ENCODE data around the gene CFAP299.
"Not testable (repeated sequence)": the region's sequence is repeated elsewhere in the genome, so short reads cannot be mapped to it uniquely, and the experiment has no call there.

CFAP299 gene

GRCh38 chr4:80611678-80611979 is 276.1 kb downstream of the CFAP299 start:
- Mint-ChIP-seq H3K4me1 (ENCODE audit: low read depth) (no peaks in the 10 kb centered on the region), H3K36me3 (ENCODE audit: low read depth) (no peaks in the 10 kb centered on the region), H3K4me3 (no peak overlapping the region), H3K27me3 (ENCODE audit: low read depth) (no peaks in the 10 kb centered on the region), H3K27ac (no peak overlapping the region), H3K9me3 (no peaks in the 10 kb centered on the region)
- no peak for DNase-seq (ENCODE audit: low spot score)

- Mint-ChIP-seq H3K4me1 (ENCODE audit: low read depth) (no peaks in the 10 kb centered on the region), H3K9me3 (no peaks in the 10 kb centered on the region), H3K27ac (no peak overlapping the region)
Measured at GRCh38 chr4:80613470-80613869, 277.9 kb downstream of the CFAP299 start.

GRCh38 chr4:80614319-80614718 is 278.8 kb downstream of the CFAP299 start:
- Mint-ChIP-seq H3K4me3 (no peak overlapping the region), H3K27ac (no peak overlapping the region), H3K4me1 (ENCODE audit: low read depth) (no peaks in the 10 kb centered on the region)

More at GRCh38 chr4:80613470-80613869, 277.9 kb downstream of the CFAP299 start:
- H3K36me3 Mint-ChIP-seq (ENCODE audit: low read depth) = no peaks in the 10 kb centered on the region
- no peaks in the 10 kb centered on the region for H3K27me3 Mint-ChIP-seq (ENCODE audit: low read depth)
- no peak overlapping the region for H3K4me3 Mint-ChIP-seq
- no peak for DNase-seq (ENCODE audit: low spot score)

GRCh38 chr4:80615099-80615498 is 279.6 kb downstream of the CFAP299 start:
- no peaks in the 10 kb centered on the region for H3K27me3 Mint-ChIP-seq (ENCODE audit: low read depth)
- no peak for DNase-seq (ENCODE audit: low spot score)
- no peak overlapping the region for H3K27ac Mint-ChIP-seq
- H3K4me1 Mint-ChIP-seq (ENCODE audit: low read depth) = no peaks in the 10 kb centered on the region
- H3K36me3 Mint-ChIP-seq (ENCODE audit: low read depth) = no peaks in the 10 kb centered on the region
- no peak overlapping the region for H3K4me3 Mint-ChIP-seq
- no peaks in the 10 kb centered on the region for H3K9me3 Mint-ChIP-seq

More at GRCh38 chr4:80614319-80614718, 278.8 kb downstream of the CFAP299 start:
- DNase-seq (ENCODE audit: low spot score) = no peak
- no peaks in the 10 kb centered on the region for H3K9me3 Mint-ChIP-seq
- H3K27me3 Mint-ChIP-seq (ENCODE audit: low read depth) = no peaks in the 10 kb centered on the region
- H3K36me3 Mint-ChIP-seq (ENCODE audit: low read depth) = no peaks in the 10 kb centered on the region

- no peak overlapping the region for H3K4me3 Mint-ChIP-seq
- H3K9me3 Mint-ChIP-seq = peaks cover 14% of the 10 kb centered on the region
- no peaks in the 10 kb centered on the region for H3K27me3 Mint-ChIP-seq (ENCODE audit: low read depth)
- no peaks in the 10 kb centered on the region for H3K36me3 Mint-ChIP-seq (ENCODE audit: low read depth)
- no peak for DNase-seq (ENCODE audit: low spot score)
- H3K4me1 Mint-ChIP-seq (ENCODE audit: low read depth) = no peaks in the 10 kb centered on the region
- H3K27ac Mint-ChIP-seq = no peak overlapping the region
Measured at GRCh38 chr4:80619070-80619674, 283.6 kb downstream of the CFAP299 start.

- H3K27me3 Mint-ChIP-seq (ENCODE audit: low read depth) = no peaks in the 10 kb centered on the region
- no peak overlapping the region for H3K4me3 Mint-ChIP-seq
- H3K36me3 Mint-ChIP-seq (ENCODE audit: low read depth) = no peaks in the 10 kb centered on the region
- no peaks in the 10 kb centered on the region for H3K9me3 Mint-ChIP-seq
- DNase-seq (ENCODE audit: low spot score) = no peak
- no peak overlapping the region for H3K27ac Mint-ChIP-seq
- no peaks in the 10 kb centered on the region for H3K4me1 Mint-ChIP-seq (ENCODE audit: low read depth)
Measured at GRCh38 chr4:80631861-80632260, 296.3 kb downstream of the CFAP299 start.

- Mint-ChIP-seq H3K4me3 (no peak overlapping the region), H3K4me1 (ENCODE audit: low read depth) (no peaks in the 10 kb centered on the region), H3K36me3 (ENCODE audit: low read depth) (no peaks in the 10 kb centered on the region), H3K27ac (no peak overlapping the region), H3K9me3 (no peaks in the 10 kb centered on the region), H3K27me3 (ENCODE audit: low read depth) (no peaks in the 10 kb centered on the region)
- DNase-seq (ENCODE audit: low spot score) = no peak
Measured at GRCh38 chr4:80637190-80637589, 301.7 kb downstream of the CFAP299 start.

- Mint-ChIP-seq H3K27me3 (ENCODE audit: low read depth) (peaks cover 2% of the 10 kb centered on the region), H3K36me3 (ENCODE audit: low read depth) (no peaks in the 10 kb centered on the region), H3K4me1 (ENCODE audit: low read depth) (no peaks in the 10 kb centered on the region), H3K9me3 (no peaks in the 10 kb centered on the region), H3K4me3 (no peak overlapping the region), H3K27ac (no peak overlapping the region)
- DNase-seq (ENCODE audit: low spot score) = no peak
Measured at GRCh38 chr4:80646061-80646460, 310.5 kb downstream of the CFAP299 start.

- no peaks in the 10 kb centered on the region for H3K4me1 Mint-ChIP-seq (ENCODE audit: low read depth)
- no peak overlapping the region for H3K4me3 Mint-ChIP-seq
- no peaks in the 10 kb centered on the region for H3K36me3 Mint-ChIP-seq (ENCODE audit: low read depth)
- no peaks in the 10 kb centered on the region for H3K27me3 Mint-ChIP-seq (ENCODE audit: low read depth)
- no peak for DNase-seq (ENCODE audit: low spot score)
- H3K27ac Mint-ChIP-seq = no peak overlapping the region
- no peaks in the 10 kb centered on the region for H3K9me3 Mint-ChIP-seq
Measured at GRCh38 chr4:80655662-80656061, 320.1 kb downstream of the CFAP299 start.

- H3K9me3 Mint-ChIP-seq; DNase-seq (ENCODE audit: low spot score); H3K4me1 Mint-ChIP-seq (ENCODE audit: low read depth); H3K36me3 Mint-ChIP-seq (ENCODE audit: low read depth); H3K27ac Mint-ChIP-seq; H3K4me3 Mint-ChIP-seq; H3K27me3 Mint-ChIP-seq (ENCODE audit: low read depth): not testable (repeated sequence)
Measured at GRCh38 chr4:80670118-80670517, 334.6 kb downstream of the CFAP299 start.

GRCh38 chr4:80678413-80678812 is 342.9 kb downstream of the CFAP299 start:
- no peak overlapping the region for H3K4me3 Mint-ChIP-seq
- H3K27ac Mint-ChIP-seq = no peak overlapping the region

GRCh38 chr4:80680934-80681333 is 345.4 kb downstream of the CFAP299 start:
- Mint-ChIP-seq H3K27ac (no peak overlapping the region), H3K9me3 (no peaks in the 10 kb centered on the region), H3K27me3 (ENCODE audit: low read depth) (no peaks in the 10 kb centered on the region), H3K4me3 (no peak overlapping the region), H3K36me3 (ENCODE audit: low read depth) (no peaks in the 10 kb centered on the region), H3K4me1 (ENCODE audit: low read depth) (no peaks in the 10 kb centered on the region)
- no peak for DNase-seq (ENCODE audit: low spot score)

More at GRCh38 chr4:80678413-80678812, 342.9 kb downstream of the CFAP299 start:
- DNase-seq (ENCODE audit: low spot score) = no peak
- H3K4me1 Mint-ChIP-seq (ENCODE audit: low read depth) = no peaks in the 10 kb centered on the region
- no peaks in the 10 kb centered on the region for H3K9me3 Mint-ChIP-seq
- no peaks in the 10 kb centered on the region for H3K36me3 Mint-ChIP-seq (ENCODE audit: low read depth)
- H3K27me3 Mint-ChIP-seq (ENCODE audit: low read depth) = no peaks in the 10 kb centered on the region

- H3K4me1 Mint-ChIP-seq (ENCODE audit: low read depth) = no peaks in the 10 kb centered on the region
- H3K27ac Mint-ChIP-seq = no peak overlapping the region
- no peak for DNase-seq (ENCODE audit: low spot score)
- no peaks in the 10 kb centered on the region for H3K9me3 Mint-ChIP-seq
- no peak overlapping the region for H3K4me3 Mint-ChIP-seq
- no peaks in the 10 kb centered on the region for H3K27me3 Mint-ChIP-seq (ENCODE audit: low read depth)
- no peaks in the 10 kb centered on the region for H3K36me3 Mint-ChIP-seq (ENCODE audit: low read depth)
Measured at GRCh38 chr4:80685214-80685613, 349.7 kb downstream of the CFAP299 start.

- not testable (repeated sequence) for H3K4me3 Mint-ChIP-seq; H3K4me1 Mint-ChIP-seq (ENCODE audit: low read depth); H3K27me3 Mint-ChIP-seq (ENCODE audit: low read depth); DNase-seq (ENCODE audit: low spot score); H3K36me3 Mint-ChIP-seq (ENCODE audit: low read depth); H3K27ac Mint-ChIP-seq; H3K9me3 Mint-ChIP-seq
Measured at GRCh38 chr4:80687736-80688135, 352.2 kb downstream of the CFAP299 start.

GRCh38 chr4:80694171-80694570 is 358.6 kb downstream of the CFAP299 start:
- no peak for DNase-seq (ENCODE audit: low spot score)
- H3K4me3 Mint-ChIP-seq = no peak overlapping the region
- H3K4me1 Mint-ChIP-seq (ENCODE audit: low read depth) = no peaks in the 10 kb centered on the region
- no peaks in the 10 kb centered on the region for H3K27me3 Mint-ChIP-seq (ENCODE audit: low read depth)
- no peak overlapping the region for H3K27ac Mint-ChIP-seq
- no peaks in the 10 kb centered on the region for H3K36me3 Mint-ChIP-seq (ENCODE audit: low read depth)
- H3K9me3 Mint-ChIP-seq = no peaks in the 10 kb centered on the region

Data from T-helper 2 cell treated with Interferon-gamma antibody and Interleukin-4, amounts not matched to agents 5 μg/mL and 100 μg/mL, for 36 hours (primary cell).